PFSK-1 (cell line): ENCODE data around the gene MED12.

ENCODE experiments used
- TAF1 ChIP-seq: IDR thresholded peaks from 2 replicates; pipeline ENCODE4 v1.6.1; 2012; ENCODE audit warnings: low read length, control low read depth, borderline replicate concordance; ENCODE audit not compliant: insufficient read depth
- TF ChIP-seq, protein P1 (sequence below), 2 experiments: IDR thresholded peaks; 2 replicates each; pipeline versions ENCODE4 v1.6.1 to v1.8.0; 2011 to 2012; ENCODE audit warnings: low read depth in 2 of 2, low read length in 2 of 2, control low read depth in 1 of 2, inconsistent platforms in 1 of 2, mild to moderate bottlenecking in 1 of 2, moderate library complexity in 1 of 2; ENCODE audit not compliant: insufficient read depth in 1 of 2

DNA sequence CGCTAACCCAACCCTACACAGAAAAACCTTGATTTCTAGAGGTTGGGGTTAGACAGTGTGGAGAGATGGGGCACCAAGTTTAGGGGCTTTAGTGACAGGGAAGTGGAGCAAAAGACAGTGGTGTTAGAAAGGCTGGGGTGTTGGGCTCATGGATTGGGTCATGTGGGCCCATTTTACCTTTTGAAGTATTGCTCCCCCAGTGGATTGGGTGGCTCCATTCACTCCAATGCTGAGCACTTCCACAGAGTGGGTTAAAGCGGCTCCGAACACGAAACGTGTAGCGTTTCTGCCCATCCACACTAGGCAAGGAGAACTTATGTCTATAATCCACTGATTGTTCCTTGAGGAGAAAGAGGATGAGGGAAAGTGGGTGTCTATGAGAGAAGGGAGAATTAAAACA, 9.3 kb upstream of the MED12 start:
- TF ChIP-seq TAF1 = no peak
- TF ChIP-seq, protein P1, sequence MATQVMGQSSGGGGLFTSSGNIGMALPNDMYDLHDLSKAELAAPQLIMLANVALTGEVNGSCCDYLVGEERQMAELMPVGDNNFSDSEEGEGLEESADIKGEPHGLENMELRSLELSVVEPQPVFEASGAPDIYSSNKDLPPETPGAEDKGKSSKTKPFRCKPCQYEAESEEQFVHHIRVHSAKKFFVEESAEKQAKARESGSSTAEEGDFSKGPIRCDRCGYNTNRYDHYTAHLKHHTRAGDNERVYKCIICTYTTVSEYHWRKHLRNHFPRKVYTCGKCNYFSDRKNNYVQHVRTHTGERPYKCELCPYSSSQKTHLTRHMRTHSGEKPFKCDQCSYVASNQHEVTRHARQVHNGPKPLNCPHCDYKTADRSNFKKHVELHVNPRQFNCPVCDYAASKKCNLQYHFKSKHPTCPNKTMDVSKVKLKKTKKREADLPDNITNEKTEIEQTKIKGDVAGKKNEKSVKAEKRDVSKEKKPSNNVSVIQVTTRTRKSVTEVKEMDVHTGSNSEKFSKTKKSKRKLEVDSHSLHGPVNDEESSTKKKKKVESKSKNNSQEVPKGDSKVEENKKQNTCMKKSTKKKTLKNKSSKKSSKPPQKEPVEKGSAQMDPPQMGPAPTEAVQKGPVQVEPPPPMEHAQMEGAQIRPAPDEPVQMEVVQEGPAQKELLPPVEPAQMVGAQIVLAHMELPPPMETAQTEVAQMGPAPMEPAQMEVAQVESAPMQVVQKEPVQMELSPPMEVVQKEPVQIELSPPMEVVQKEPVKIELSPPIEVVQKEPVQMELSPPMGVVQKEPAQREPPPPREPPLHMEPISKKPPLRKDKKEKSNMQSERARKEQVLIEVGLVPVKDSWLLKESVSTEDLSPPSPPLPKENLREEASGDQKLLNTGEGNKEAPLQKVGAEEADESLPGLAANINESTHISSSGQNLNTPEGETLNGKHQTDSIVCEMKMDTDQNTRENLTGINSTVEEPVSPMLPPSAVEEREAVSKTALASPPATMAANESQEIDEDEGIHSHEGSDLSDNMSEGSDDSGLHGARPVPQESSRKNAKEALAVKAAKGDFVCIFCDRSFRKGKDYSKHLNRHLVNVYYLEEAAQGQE (IDR thresholded peaks at IDR 0.05; ENCODE audit: insufficient read depth in 1 of 2, low read depth in 2 of 2, low read length in 2 of 2) = no peak
